Astrocyte of the spinal cord (primary cell): Measurements from ENCODE around the gene SLC1A7.

Experiments used
- DNase-seq: peaks from one replicate; pipeline ENCODE4 v3.0.0; 2011; ENCODE audit warnings: low read depth, low spot score
- H3K4me3 ChIP-seq: 2 replicates; pipeline ENCODE4 v1.5.1; 2011; ENCODE audit warnings: low read depth, mild to moderate bottlenecking, low read length, moderate library complexity
- CTCF ChIP-seq: IDR thresholded peaks from 2 replicates; pipeline ENCODE4 v1.5.1; 2012; ENCODE audit warnings: low read depth, mild to moderate bottlenecking, low read length, inconsistent platforms
- in situ Hi-C: cut with HindIII; loops from 2 replicates; pipeline ENCODE4 v1.10.0; 2017; ENCODE audit warnings: low sequenced_read_pairs

The SLC1A7 gene

GRCh38 chr1:53090227-53091147, 52.0 kb downstream of the SLC1A7 start:
- no peak for TF ChIP-seq CTCF
- in situ Hi-C loops: no loop called here
- no peak for DNase-seq

GRCh38 chr1:53089478-53090226, 52.8 kb downstream of the SLC1A7 start:
- DNase-seq: no peak

More at GRCh38 chr1:53090227-53091147, 52.0 kb downstream of the SLC1A7 start:
- H3K4me3 ChIP-seq: no peak overlapping the region

GRCh38 chr1:53088616-53089300, 53.7 kb downstream of the SLC1A7 start:
- no peak overlapping the region for H3K4me3 ChIP-seq
- in situ Hi-C loops: no loop called here
- no peak for DNase-seq
- no peak for TF ChIP-seq CTCF

More at GRCh38 chr1:53089478-53090226, 52.8 kb downstream of the SLC1A7 start:
- no peak overlapping the region for H3K4me3 ChIP-seq
- no peak for TF ChIP-seq CTCF
- in situ Hi-C loops: no loop called here

GRCh38 chr1:53087332-53088285, 54.8 kb downstream of the SLC1A7 start:
- TF ChIP-seq CTCF: no peak
- no peak overlapping the region for H3K4me3 ChIP-seq
- no peak for DNase-seq
- in situ Hi-C loops: no loop called here

- in situ Hi-C loops: no loop called here
- no peak for TF ChIP-seq CTCF
- H3K4me3 ChIP-seq: no peak overlapping the region
- DNase-seq: no peak
These were observed 55.9 kb downstream of the SLC1A7 start for GRCh38 chr1:53086491-53087070.
